Activated CD4-positive, alpha-beta T cell treated with anti-CD3 and anti-CD28 coated beads, Interleukin-2, amount 10 ng/mL, durations not matched to agents 7 days and 5 days (primary cell): ENCODE results near the gene SLFNL1. TPM values are rescaled to one million over a fixed set of nuclear protein-coding genes. Genes with fewer than 3 reads are reported as not detected.
A peak's percentile ranks its signal among the peaks of the same experiment; 100 is the strongest.

Experiments
- CTCF ChIA-PET: fragments of 350-600 bp; sonication (Branson Sonifier 250); formaldehyde crosslinking; loops from one replicate; lab custom pipeline; 2021; ENCODE audit warnings: antibody characterized with exemption; lab: Charles Lee
- POLR2A ChIA-PET: fragments of 350-600 bp; sonication (Branson Sonifier 250); formaldehyde crosslinking; loops from one replicate; lab custom pipeline; 2021; ENCODE audit warnings: antibody characterized with exemption; lab: Charles Lee
- DNase-seq: peaks from one replicate; pipeline ENCODE4 v3.0.0-alpha.2; 2020
- H3K27ac Mint-ChIP-seq: one replicate; pipeline ENCODE4 v1.8.0; 2021; ENCODE audit warnings: mild to moderate bottlenecking, moderate library complexity, mixed read lengths
- H3K27me3 Mint-ChIP-seq: one replicate; pipeline ENCODE4 v1.8.0; 2021; ENCODE audit warnings: mixed read lengths
- H3K36me3 Mint-ChIP-seq: one replicate; pipeline ENCODE4 v1.8.0; 2021; ENCODE audit warnings: low read depth, mixed read lengths
- H3K4me1 Mint-ChIP-seq: one replicate; pipeline ENCODE4 v1.8.0; 2021; ENCODE audit warnings: mixed read lengths
- H3K4me3 Mint-ChIP-seq: one replicate; pipeline ENCODE4 v1.8.0; 2021; ENCODE audit warnings: mild to moderate bottlenecking, moderate library complexity, mixed read lengths
- H3K9me3 Mint-ChIP-seq: one replicate; pipeline ENCODE4 v1.8.0; 2021; ENCODE audit warnings: mixed read lengths
- total RNA-seq, 2 experiments: library from RNA; stranded (reverse); gene quantifications; one replicate each; pipeline ENCODE4 v1.2.3, GENCODE V29; 2021

Gene SLFNL1
- total RNA-seq, 2 experiments from 2014 or later: 0.25 to 0.56 TPM

- no peaks in the 10 kb centered on the region for H3K9me3 Mint-ChIP-seq
- H3K4me1 Mint-ChIP-seq: peaks cover 11% of the 10 kb centered on the region
- ChIA-PET POLR2A (no interaction called here), CTCF (no interaction called here)
- DNase-seq: no peak
- H3K36me3 Mint-ChIP-seq: peaks cover 16% of the 10 kb centered on the region
- no peak overlapping the region for H3K4me3 Mint-ChIP-seq
- no peaks in the 10 kb centered on the region for H3K27me3 Mint-ChIP-seq
- H3K27ac Mint-ChIP-seq: no peak overlapping the region
Observed at GRCh38 chr1:41017141-41018017, 4.1 kb downstream of the SLFNL1 start.

GRCh38 chr1:41015897-41016470 lies 5.5 kb downstream of the SLFNL1 start:
- peaks cover 23% of the 10 kb centered on the region for H3K36me3 Mint-ChIP-seq
- no peak for DNase-seq
- POLR2A ChIA-PET: no interaction called here
- no peaks in the 10 kb centered on the region for H3K9me3 Mint-ChIP-seq
- no peak overlapping the region for H3K4me3 Mint-ChIP-seq
- no peaks in the 10 kb centered on the region for H3K27me3 Mint-ChIP-seq
- H3K4me1 Mint-ChIP-seq: peaks cover 7% of the 10 kb centered on the region
- CTCF ChIA-PET: no interaction called here
- no peak overlapping the region for H3K27ac Mint-ChIP-seq

- H3K27ac Mint-ChIP-seq: no peak overlapping the region
- no peaks in the 10 kb centered on the region for H3K27me3 Mint-ChIP-seq
- H3K4me1 Mint-ChIP-seq: peaks cover 7% of the 10 kb centered on the region
- no peak for DNase-seq
- CTCF ChIA-PET: interaction anchor here (1.0 to 2.1 kb wide), 2 partner anchors 12 to 16 kb away, joined by 3 to 6 read pairs; no protein-coding TSS in a partner anchor
- POLR2A ChIA-PET: no interaction called here
- H3K36me3 Mint-ChIP-seq: peaks cover 28% of the 10 kb centered on the region
- H3K4me3 Mint-ChIP-seq: no peak overlapping the region
- H3K9me3 Mint-ChIP-seq: no peaks in the 10 kb centered on the region
Observed at GRCh38 chr1:41015281-41015896, 6.1 kb downstream of the SLFNL1 start.

DNA sequence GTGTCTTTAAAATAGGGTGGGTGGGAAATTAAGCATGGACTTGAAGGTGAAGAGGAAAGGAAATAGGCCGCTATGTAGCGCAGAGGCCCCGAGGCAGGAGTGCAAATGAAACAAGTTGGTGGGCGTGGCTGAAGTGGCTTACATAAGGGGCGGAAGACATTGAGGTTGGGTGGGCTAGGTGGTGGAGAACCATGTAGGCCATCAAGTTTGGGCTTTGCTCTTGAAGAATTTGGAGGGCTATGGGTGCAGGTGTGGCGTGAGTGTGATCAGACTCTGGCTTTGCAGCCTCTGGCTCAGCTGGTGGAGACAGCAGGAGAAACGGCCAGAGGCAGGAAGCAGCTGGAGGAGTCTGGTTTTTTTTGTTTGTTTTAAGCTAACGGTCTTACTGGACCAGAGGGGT lies 6.7 kb downstream of the SLFNL1 start:
- Mint-ChIP-seq H3K4me3 (no peak overlapping the region), H3K4me1 (peaks cover 7% of the 10 kb centered on the region), H3K9me3 (no peaks in the 10 kb centered on the region), H3K27ac (no peak overlapping the region), H3K27me3 (no peaks in the 10 kb centered on the region), H3K36me3 (peaks cover 33% of the 10 kb centered on the region)
- no peak for DNase-seq
- ChIA-PET POLR2A (no interaction called here), CTCF (interaction anchor here (1.0 to 2.1 kb wide), 2 partner anchors 11 to 16 kb away, joined by 3 to 6 read pairs; no protein-coding TSS in a partner anchor)

GRCh38 chr1:41013796-41014195 lies 7.7 kb downstream of the SLFNL1 start:
- no peak overlapping the region for H3K27ac Mint-ChIP-seq
- no peaks in the 10 kb centered on the region for H3K9me3 Mint-ChIP-seq
- ChIA-PET POLR2A (no interaction called here), CTCF (interaction anchor here (2.1 kb wide), 1 partner anchor 10 kb away, joined by 6 read pairs; no protein-coding TSS in a partner anchor)
- no peak for DNase-seq
- no peak overlapping the region for H3K4me3 Mint-ChIP-seq
- H3K36me3 Mint-ChIP-seq: peaks cover 36% of the 10 kb centered on the region
- H3K27me3 Mint-ChIP-seq: no peaks in the 10 kb centered on the region
- H3K4me1 Mint-ChIP-seq: peaks cover 7% of the 10 kb centered on the region

GRCh38 chr1:41013024-41013423 lies 8.5 kb downstream of the SLFNL1 start:
- Mint-ChIP-seq H3K27ac (no peak overlapping the region), H3K4me1 (peaks cover 7% of the 10 kb centered on the region), H3K4me3 (no peak overlapping the region), H3K9me3 (no peaks in the 10 kb centered on the region), H3K36me3 (peaks cover 43% of the 10 kb centered on the region), H3K27me3 (no peaks in the 10 kb centered on the region)
- DNase-seq: no peak
- CTCF ChIA-PET: interaction anchor here (0.6 to 2.1 kb wide), 2 partner anchors 10 to 131 kb away, joined by 4 to 6 read pairs; no protein-coding TSS in a partner anchor
- POLR2A ChIA-PET: no interaction called here

GRCh38 chr1:41010345-41010744 lies 11.2 kb downstream of the SLFNL1 start:
- H3K4me3 Mint-ChIP-seq: no peak overlapping the region
- H3K9me3 Mint-ChIP-seq: no peaks in the 10 kb centered on the region
- H3K36me3 Mint-ChIP-seq: peaks cover 55% of the 10 kb centered on the region
- DNase-seq: no peak
- POLR2A ChIA-PET: no interaction called here
- CTCF ChIA-PET: no interaction called here
- H3K27ac Mint-ChIP-seq: no peak overlapping the region
- no peaks in the 10 kb centered on the region for H3K27me3 Mint-ChIP-seq
- H3K4me1 Mint-ChIP-seq: peaks cover 7% of the 10 kb centered on the region

DNA sequence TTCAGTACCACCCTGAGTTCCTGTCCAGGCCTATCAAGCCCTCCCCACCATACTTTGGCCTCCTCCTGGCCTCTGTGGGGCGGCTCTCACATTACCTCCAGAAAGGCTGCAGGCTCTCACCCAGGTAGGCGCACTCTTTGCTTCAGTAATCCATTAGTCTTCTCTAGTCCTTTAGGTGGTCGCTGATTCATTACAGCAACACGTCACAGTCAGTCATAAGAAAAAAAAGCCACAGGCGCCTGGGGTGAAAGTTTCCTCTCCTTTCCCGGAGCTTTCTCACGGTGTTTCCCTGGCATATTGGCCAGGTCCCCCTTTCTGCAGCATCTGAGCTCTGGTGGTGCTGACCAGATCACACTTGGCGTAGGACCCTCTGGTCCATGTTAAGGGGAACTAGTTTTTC lies 12.1 kb downstream of the SLFNL1 start:
- H3K27ac Mint-ChIP-seq: no peak overlapping the region
- no peak for DNase-seq
- H3K4me3 Mint-ChIP-seq: no peak overlapping the region
- POLR2A ChIA-PET: interaction anchor here (0.6 kb wide), 1 partner anchor 17 kb away, joined by 7 read pairs; no protein-coding TSS in a partner anchor
- no peaks in the 10 kb centered on the region for H3K27me3 Mint-ChIP-seq
- peaks cover 1% of the 10 kb centered on the region for H3K4me1 Mint-ChIP-seq
- H3K36me3 Mint-ChIP-seq: peaks cover 50% of the 10 kb centered on the region
- H3K9me3 Mint-ChIP-seq: no peaks in the 10 kb centered on the region
- CTCF ChIA-PET: no interaction called here

DNA sequence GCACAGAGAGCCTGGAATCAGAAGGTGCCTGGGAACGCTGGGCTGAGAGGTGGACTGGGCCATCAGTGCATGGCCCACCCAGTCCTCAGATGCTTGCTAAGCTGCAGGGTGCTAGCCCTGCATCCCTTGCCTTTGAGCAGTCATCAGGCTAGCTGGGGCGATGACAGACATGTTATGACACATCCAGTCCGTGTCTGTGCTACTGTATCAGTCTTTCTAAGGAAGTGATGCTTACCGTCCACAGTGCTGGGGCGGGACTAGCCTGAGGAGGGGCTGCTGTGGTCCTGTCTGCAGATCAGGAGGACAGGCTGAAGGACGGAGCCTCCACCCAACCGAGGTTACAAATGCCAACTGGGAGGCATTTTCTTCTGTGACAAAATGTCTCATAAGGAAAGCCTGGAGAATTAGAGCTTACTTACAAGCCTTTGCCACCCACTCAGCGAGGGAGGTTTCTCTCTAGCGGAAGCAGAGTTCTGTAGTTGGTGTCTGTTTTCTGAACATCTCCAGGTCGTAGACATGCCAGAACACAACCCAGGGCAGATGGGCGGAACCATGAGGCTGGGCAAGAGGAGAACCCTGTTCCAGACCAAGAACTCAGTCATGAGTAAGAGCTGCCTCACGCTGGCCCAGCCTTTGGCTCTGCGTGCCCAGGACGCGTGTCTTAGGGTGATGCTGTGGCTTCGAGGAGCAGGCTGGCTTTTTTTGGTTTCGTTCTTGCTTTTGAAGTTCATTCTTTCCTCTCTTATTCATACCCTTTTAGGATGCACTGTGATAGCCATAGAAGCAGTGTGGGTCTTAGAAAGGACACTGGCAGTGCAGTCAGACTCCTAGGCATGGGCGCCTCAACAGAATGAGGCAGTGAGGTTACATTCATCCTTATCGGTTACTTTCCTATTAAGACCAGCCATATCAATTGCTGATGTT lies 14.3 kb downstream of the SLFNL1 start:
- no peak for DNase-seq
- Mint-ChIP-seq H3K4me3 (no peak overlapping the region), H3K27me3 (no peaks in the 10 kb centered on the region), H3K36me3 (peaks cover 63% of the 10 kb centered on the region), H3K4me1 (peaks cover 18% of the 10 kb centered on the region), H3K9me3 (no peaks in the 10 kb centered on the region), H3K27ac (peak overlapping the region; percentile 61)
- ChIA-PET CTCF (interaction anchor here (0.5 kb wide), 1 partner anchor 51 kb away, joined by 3 read pairs; no protein-coding TSS in a partner anchor), POLR2A (no interaction called here)

DNA sequence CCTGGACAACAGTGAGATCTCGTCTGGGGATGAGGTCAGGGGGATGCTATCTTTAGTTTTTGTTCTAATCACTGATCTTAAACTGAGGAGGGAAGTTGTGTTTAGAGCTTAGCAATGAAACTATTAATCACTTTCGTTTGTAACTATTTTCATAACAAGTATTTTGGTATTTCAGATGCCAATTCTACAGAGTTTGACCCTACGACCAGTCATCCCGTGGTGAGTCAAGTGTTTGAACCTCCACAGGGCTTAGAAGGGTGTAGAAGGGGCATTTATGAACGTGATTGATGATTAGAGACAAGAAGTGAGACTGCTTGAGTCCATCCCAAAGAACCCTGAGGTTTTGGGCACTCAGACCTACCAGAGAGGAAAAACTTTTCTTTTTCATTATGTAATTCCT lies 15.6 kb downstream of the SLFNL1 start:
- Mint-ChIP-seq H3K9me3 (no peaks in the 10 kb centered on the region), H3K4me3 (no peak overlapping the region), H3K27ac (no peak overlapping the region), H3K36me3 (peaks cover 66% of the 10 kb centered on the region), H3K4me1 (peaks cover 27% of the 10 kb centered on the region), H3K27me3 (no peaks in the 10 kb centered on the region)
- ChIA-PET POLR2A (no interaction called here), CTCF (interaction anchor here (2.1 kb wide), 1 partner anchor 32 kb away, joined by 4 read pairs; no protein-coding TSS in a partner anchor)
- no peak for DNase-seq

GRCh38 chr1:41003640-41004220 lies 17.8 kb downstream of the SLFNL1 start:
- CTCF ChIA-PET: interaction anchor here (0.9 to 2.3 kb wide), 10 partner anchors 9 to 35 kb away, joined by 4 to 8 read pairs (median 6); partner anchors contain the start of gene CTPS1
- no peak overlapping the region for H3K4me3 Mint-ChIP-seq
- no peaks in the 10 kb centered on the region for H3K9me3 Mint-ChIP-seq
- POLR2A ChIA-PET: no interaction called here
- H3K36me3 Mint-ChIP-seq: peaks cover 69% of the 10 kb centered on the region
- no peaks in the 10 kb centered on the region for H3K27me3 Mint-ChIP-seq
- H3K4me1 Mint-ChIP-seq: peaks cover 28% of the 10 kb centered on the region
- peak; percentile 92 for DNase-seq
- peak overlapping the region; percentile 78 for H3K27ac Mint-ChIP-seq
